HG03280 (cell line): ENCODE measurements around the gene ZBTB2.
"Not testable (repeated sequence)": the region's sequence is repeated elsewhere in the genome, so short reads cannot be mapped to it uniquely, and the experiment has no call there.

ENCODE experiments used
- ATAC-seq: cut with Tn5 transposase; IDR thresholded peaks from one replicate; pipeline ENCODE4 v1.9.1; 2021; ENCODE audit warnings: mild to moderate bottlenecking, moderate library complexity; ENCODE audit not compliant: unreplicated experiment

Gene ZBTB2

GRCh38 chr6:151374036-151374683, 17.2 kb downstream of the ZBTB2 start:
- no peak for ATAC-seq

- ATAC-seq: no peak
These were observed 19.2 kb downstream of the ZBTB2 start for GRCh38 chr6:151372164-151372563.

- no peak for ATAC-seq
These were observed 20.8 kb downstream of the ZBTB2 start for GRCh38 chr6:151370509-151371078.

GRCh38 chr6:151365233-151365632, 26.1 kb downstream of the ZBTB2 start:
- no peak for ATAC-seq

GRCh38 chr6:151359486-151359885, 31.9 kb downstream of the ZBTB2 start:
- ATAC-seq: no peak

- no peak for ATAC-seq
These were observed 32.9 kb downstream of the ZBTB2 start for GRCh38 chr6:151358475-151358874.

- no peak for ATAC-seq
These were observed 33.5 kb downstream of the ZBTB2 start for GRCh38 chr6:151357758-151358436.

- not testable (repeated sequence) for ATAC-seq
These were observed 34.4 kb downstream of the ZBTB2 start for GRCh38 chr6:151356983-151357382.

- no peak for ATAC-seq
These were observed 37.6 kb downstream of the ZBTB2 start for GRCh38 chr6:151353795-151354194.

- ATAC-seq: no peak
These were observed 38.7 kb downstream of the ZBTB2 start for GRCh38 chr6:151352410-151353396.

GRCh38 chr6:151351731-151352130, 39.6 kb downstream of the ZBTB2 start:
- no peak for ATAC-seq

- ATAC-seq: no peak
These were observed 40.1 kb downstream of the ZBTB2 start for GRCh38 chr6:151351146-151351700.

GRCh38 chr6:151350442-151351145, 40.8 kb downstream of the ZBTB2 start:
- no peak for ATAC-seq

GRCh38 chr6:151349651-151350270, 41.6 kb downstream of the ZBTB2 start:
- no peak for ATAC-seq

- not testable (repeated sequence) for ATAC-seq
These were observed 48.6 kb downstream of the ZBTB2 start for GRCh38 chr6:151342750-151343149.

- ATAC-seq: no peak
These were observed 49.7 kb downstream of the ZBTB2 start for GRCh38 chr6:151341476-151342195.

- ATAC-seq: no peak
These were observed 51.0 kb downstream of the ZBTB2 start for GRCh38 chr6:151340219-151340978.

GRCh38 chr6:151339369-151339768, 52.0 kb downstream of the ZBTB2 start:
- ATAC-seq: no peak
